Neural cell (in vitro differentiated cells): ENCODE results near the gene CDC42BPB. TPM values are rescaled to one million over a fixed set of nuclear protein-coding genes. Genes with fewer than 3 reads are reported as not detected.

Experiments
- H2AFZ ChIP-seq: fragments of 200-600, 300-800 bp; sonication (generic), shearing (Covaris generic); 2 replicates; pipeline ENCODE4 v1.6.0; 2014; ENCODE audit warnings: low read depth, mild to moderate bottlenecking, antibody characterized with exemption, low read length, moderate library complexity
- H3F3A ChIP-seq: fragments of 200-600 bp; shearing (Covaris generic); 2 replicates; pipeline ENCODE4 v1.6.1; 2016; ENCODE audit warnings: mild to moderate bottlenecking, moderate library complexity, mixed read lengths, antibody characterized with exemption, low read length; ENCODE audit not compliant: insufficient read depth, poor library complexity, severe bottlenecking
- H3K27ac ChIP-seq: fragments of 200-600, 300-800 bp; sonication (generic), shearing (Covaris generic); 2 replicates; pipeline ENCODE4 v1.5.1; 2014; ENCODE audit warnings: mild to moderate bottlenecking, low read length, moderate library complexity
- H3K27me3 ChIP-seq: fragments of 300-800, 200-600 bp; sonication (generic), shearing (Covaris generic); 2 replicates; pipeline ENCODE4 v1.6.0; 2014; ENCODE audit warnings: mild to moderate bottlenecking, low read depth, low read length, moderate library complexity; ENCODE audit not compliant: insufficient read depth
- H3K36me3 ChIP-seq: fragments of 300-800, 200-600 bp; sonication (generic), shearing (Covaris generic); 2 replicates; pipeline ENCODE4 v1.5.1; 2014; ENCODE audit warnings: mild to moderate bottlenecking, antibody characterized with exemption, low read length, moderate library complexity; ENCODE audit not compliant: insufficient read depth
- H3K4me2 ChIP-seq: fragments of 300-800, 200-600 bp; sonication (generic), shearing (Covaris generic); 2 replicates; pipeline ENCODE4 v1.6.0; 2014; ENCODE audit warnings: mild to moderate bottlenecking, low read length
- H3K4me3 ChIP-seq: fragments of 300-800, 200-600 bp; sonication (generic), shearing (Covaris generic); 2 replicates; pipeline ENCODE4 v1.5.1; 2014; ENCODE audit warnings: mild to moderate bottlenecking, low read length, moderate library complexity
- H3K79me2 ChIP-seq: fragments of 200-600 bp; shearing (Covaris generic); replicated peaks from 2 replicates; pipeline ENCODE4 v1.6.0; 2014; ENCODE audit warnings: mild to moderate bottlenecking, low read length, moderate library complexity; ENCODE audit not compliant: insufficient read depth
- H3K9ac ChIP-seq: fragments of 300-800, 200-600 bp; sonication (generic), shearing (Covaris generic); 2 replicates; pipeline ENCODE4 v1.6.1; 2016; ENCODE audit warnings: mild to moderate bottlenecking, low read length, mixed read lengths
- H3K9me2 ChIP-seq: fragments of 200-600 bp; shearing (Covaris generic); 2 replicates; pipeline ENCODE4 v1.6.1; 2016; ENCODE audit warnings: mild to moderate bottlenecking, low read length, mixed read lengths; ENCODE audit not compliant: insufficient read depth
- H3K9me3 ChIP-seq: fragments of 200-600, 300-800 bp; sonication (generic), shearing (Covaris generic); 2 replicates; pipeline ENCODE4 v1.6.1; 2016; ENCODE audit warnings: mild to moderate bottlenecking, mixed run types, low read length, moderate library complexity, mixed read lengths
- H4K20me1 ChIP-seq: fragments of 200-600 bp; shearing (Covaris generic); 2 replicates; pipeline ENCODE4 v1.6.1; 2016; ENCODE audit warnings: mild to moderate bottlenecking, mixed run types; ENCODE audit not compliant: insufficient read depth
- CTCF ChIP-seq: fragments of 450-650 bp; IDR thresholded peaks from 2 replicates; pipeline ENCODE4 v1.5.1; 2014; ENCODE audit warnings: antibody characterized with exemption, mild to moderate bottlenecking, moderate library complexity; ENCODE audit not compliant: poor library complexity, severe bottlenecking
- EP300 ChIP-seq: fragments of 450-650 bp; conservative IDR thresholded peaks from 2 replicates; pipeline ENCODE4 v1.6.1; 2014; ENCODE audit warnings: antibody characterized with exemption, mild to moderate bottlenecking, moderate library complexity; ENCODE audit not compliant: poor library complexity, severe bottlenecking
- EZH2 ChIP-seq: fragments of 200-600, 300-800 bp; shearing (Covaris generic), sonication (generic); IDR thresholded peaks from 2 replicates; pipeline ENCODE4 v1.6.1; 2014; ENCODE audit warnings: antibody characterized with exemption, low read length, borderline replicate concordance, mild to moderate bottlenecking; ENCODE audit not compliant: insufficient read depth, poor library complexity, severe bottlenecking
- MXI1 ChIP-seq: fragments of 450-650 bp; conservative IDR thresholded peaks from 2 replicates; pipeline ENCODE4 v1.6.1; 2014; ENCODE audit warnings: antibody characterized with exemption, mild to moderate bottlenecking; ENCODE audit not compliant: poor library complexity, severe bottlenecking
- POLR2AphosphoS5 ChIP-seq: IDR thresholded peaks from 2 replicates; pipeline ENCODE4 v1.6.1; 2012
- RAD21 ChIP-seq: fragments of 450-650 bp; conservative IDR thresholded peaks from 2 replicates; pipeline ENCODE4 v1.6.1; 2014; ENCODE audit warnings: antibody characterized with exemption, mild to moderate bottlenecking, moderate library complexity
- REST ChIP-seq: IDR thresholded peaks from 2 replicates; pipeline ENCODE4 v1.6.1; 2012; ENCODE audit warnings: borderline replicate concordance
- SMC3 ChIP-seq: fragments of 450-650 bp; conservative IDR thresholded peaks from 2 replicates; pipeline ENCODE4 v1.6.1; 2014; ENCODE audit warnings: antibody characterized with exemption, mild to moderate bottlenecking, moderate library complexity; ENCODE audit not compliant: poor library complexity
- TAF1 ChIP-seq: IDR thresholded peaks from 2 replicates; pipeline ENCODE4 v1.6.1; 2012; ENCODE audit warnings: low read depth
- polyA plus RNA-seq: library from polyadenylated mRNA; depleted of rRNA; stranded (reverse); fragments of >200 nt; gene quantifications from 2 replicates; pipeline ENCODE4 v1.2.3, GENCODE V29; 2014

CDC42BPB gene
- polyA plus RNA-seq, 1 donor from 2014 or later, result 43.8 TPM

- TF ChIP-seq SMC3 (no peak), MXI1 (no peak), TAF1 (no peak), EZH2 (no peak), REST (no peak), POLR2AphosphoS5 (no peak), CTCF (no peak), RAD21 (no peak), EP300 (no peak)
- H2AFZ ChIP-seq, result no peak overlapping the region
- no peak overlapping the region for H3K4me3 ChIP-seq
- no peak overlapping the region for H3K9ac ChIP-seq
- H3K36me3 ChIP-seq, result no peaks in the 10 kb centered on the region
- no peaks in the 10 kb centered on the region for H3K79me2 ChIP-seq
- H3K9me3 ChIP-seq, result no peaks in the 10 kb centered on the region
- H4K20me1 ChIP-seq, result no peaks in the 10 kb centered on the region
- no peaks in the 10 kb centered on the region for H3K9me2 ChIP-seq
- no peak overlapping the region for H3K27ac ChIP-seq
- no peak overlapping the region for H3K4me2 ChIP-seq
- no peaks in the 10 kb centered on the region for H3F3A ChIP-seq
- no peaks in the 10 kb centered on the region for H3K27me3 ChIP-seq
Measured at GRCh38 chr14:103095210-103095778, 37.9 kb upstream of the CDC42BPB start.

GRCh38 chr14:103094406-103095209 is 37.3 kb upstream of the CDC42BPB start, which contains the start of gene EXOC3L4:
EXOC3L4 (plus strand) TSS chr14:103094725; CDS start chr14:103100220, 5,495 bp downstream.
- no peaks in the 10 kb centered on the region for H3K9me2 ChIP-seq
- H3K36me3 ChIP-seq, result no peaks in the 10 kb centered on the region
- H4K20me1 ChIP-seq, result no peaks in the 10 kb centered on the region
- no peak within 1 kb of the TSS for H3K4me2 ChIP-seq
- no peak within 1 kb of the TSS for H3K4me3 ChIP-seq
- TF ChIP-seq REST (no peak), POLR2AphosphoS5 (no peak), EZH2 (no peak), SMC3 (no peak), MXI1 (no peak), CTCF (no peak), EP300 (no peak), RAD21 (no peak), TAF1 (no peak)
- H3F3A ChIP-seq, result no peaks in the 10 kb centered on the region
- no peaks in the 10 kb centered on the region for H3K79me2 ChIP-seq
- H2AFZ ChIP-seq, result no peak within 1 kb of the TSS
- no peaks in the 10 kb centered on the region for H3K9me3 ChIP-seq
- no peaks in the 10 kb centered on the region for H3K27me3 ChIP-seq
- no peak within 1 kb of the TSS for H3K27ac ChIP-seq
- no peak within 1 kb of the TSS for H3K9ac ChIP-seq
